HL-60 (cell line): ENCODE measurements around the gene CUL1.

ENCODE experiments used
- DNase-seq, 2 experiments: peaks; one replicate each; pipeline ENCODE4 v3.0.0-alpha.2; 2010 to 2020; ENCODE audit warnings: low read depth in 1 of 2, low spot score in 1 of 2
- H3K27ac ChIP-seq: fragments of 250-450 bp; sonication (Bioruptor Pico); replicated peaks from 2 replicates; pipeline ENCODE4 v1.5.1; 2020; ENCODE audit warnings: mild to moderate bottlenecking, moderate library complexity
- H3K27me3 ChIP-seq: fragments of 250-450 bp; sonication (Bioruptor Pico); 2 replicates; pipeline ENCODE4 v1.5.1; 2021; ENCODE audit warnings: mild to moderate bottlenecking, moderate library complexity; ENCODE audit not compliant: insufficient read depth, poor library complexity, severe bottlenecking
- H3K4me3 ChIP-seq: replicated peaks from 2 replicates; pipeline ENCODE4 v1.5.1; 2011; ENCODE audit warnings: mild to moderate bottlenecking, control low read depth, low read length; ENCODE audit not compliant: insufficient read depth
- GABPA ChIP-seq: IDR thresholded peaks from 2 replicates; pipeline ENCODE4 v1.6.1; 2012; ENCODE audit warnings: low read depth
- POLR2AphosphoS5 ChIP-seq: IDR thresholded peaks from 2 replicates; pipeline ENCODE4 v1.6.1; 2012; ENCODE audit warnings: low read depth
- SPI1 ChIP-seq: IDR thresholded peaks from 2 replicates; pipeline ENCODE4 v1.6.1; 2012; ENCODE audit warnings: low read depth, mild to moderate bottlenecking, borderline replicate concordance
- TF ChIP-seq, protein P1 (sequence below): IDR thresholded peaks from 2 replicates; pipeline ENCODE4 v1.6.1; 2012; ENCODE audit warnings: low read depth; ENCODE audit not compliant: insufficient replicate concordance
- TF ChIP-seq, protein P2 (sequence below): IDR thresholded peaks from one replicate; pipeline ENCODE4 v1.5.1; 2011; ENCODE audit warnings: low read length, control low read depth, inconsistent platforms; ENCODE audit not compliant: insufficient read depth

Gene CUL1

DNA sequence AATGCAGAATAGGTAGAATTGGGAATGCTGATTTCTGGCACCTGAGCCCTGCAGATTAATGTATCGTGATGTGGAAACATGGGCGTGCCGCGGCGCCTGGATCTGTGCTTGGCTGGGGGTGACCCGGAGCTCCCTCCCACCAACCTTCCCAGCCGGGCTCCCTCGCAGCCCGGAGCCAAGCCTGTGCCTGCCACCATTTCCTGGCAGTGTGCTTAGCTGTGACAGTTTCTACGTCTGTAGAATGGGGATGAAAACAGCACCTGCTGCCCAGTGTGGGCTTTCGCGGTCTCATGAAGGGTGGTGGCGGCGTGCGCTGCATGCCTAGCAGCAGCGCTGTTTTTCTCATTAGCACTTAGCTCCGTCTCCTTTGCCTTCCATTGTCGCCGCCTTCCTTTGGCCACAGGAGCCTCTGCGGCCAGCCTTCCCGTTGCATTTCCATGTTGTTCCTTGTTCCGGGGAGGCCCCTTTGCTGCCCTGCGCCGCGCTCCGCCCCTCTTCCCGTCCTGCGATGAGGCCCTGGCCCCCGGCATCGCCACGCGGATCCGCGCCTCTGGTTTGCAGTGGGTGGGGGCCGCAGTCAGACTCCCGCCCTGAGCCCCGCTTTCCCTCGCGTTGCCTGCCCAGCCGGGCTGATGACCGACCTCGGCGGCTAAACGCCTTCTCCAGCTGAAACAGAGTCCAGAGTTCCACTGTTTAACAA, 84.2 kb downstream of the CUL1 start:
- no peaks in the 10 kb centered on the region for H3K27me3 ChIP-seq
- no peak overlapping the region for H3K4me3 ChIP-seq
- no peak overlapping the region for H3K27ac ChIP-seq
- DNase-seq: no peak
- no peak for TF ChIP-seq GABPA
- TF ChIP-seq POLR2AphosphoS5: no peak
- TF ChIP-seq, protein P1, sequence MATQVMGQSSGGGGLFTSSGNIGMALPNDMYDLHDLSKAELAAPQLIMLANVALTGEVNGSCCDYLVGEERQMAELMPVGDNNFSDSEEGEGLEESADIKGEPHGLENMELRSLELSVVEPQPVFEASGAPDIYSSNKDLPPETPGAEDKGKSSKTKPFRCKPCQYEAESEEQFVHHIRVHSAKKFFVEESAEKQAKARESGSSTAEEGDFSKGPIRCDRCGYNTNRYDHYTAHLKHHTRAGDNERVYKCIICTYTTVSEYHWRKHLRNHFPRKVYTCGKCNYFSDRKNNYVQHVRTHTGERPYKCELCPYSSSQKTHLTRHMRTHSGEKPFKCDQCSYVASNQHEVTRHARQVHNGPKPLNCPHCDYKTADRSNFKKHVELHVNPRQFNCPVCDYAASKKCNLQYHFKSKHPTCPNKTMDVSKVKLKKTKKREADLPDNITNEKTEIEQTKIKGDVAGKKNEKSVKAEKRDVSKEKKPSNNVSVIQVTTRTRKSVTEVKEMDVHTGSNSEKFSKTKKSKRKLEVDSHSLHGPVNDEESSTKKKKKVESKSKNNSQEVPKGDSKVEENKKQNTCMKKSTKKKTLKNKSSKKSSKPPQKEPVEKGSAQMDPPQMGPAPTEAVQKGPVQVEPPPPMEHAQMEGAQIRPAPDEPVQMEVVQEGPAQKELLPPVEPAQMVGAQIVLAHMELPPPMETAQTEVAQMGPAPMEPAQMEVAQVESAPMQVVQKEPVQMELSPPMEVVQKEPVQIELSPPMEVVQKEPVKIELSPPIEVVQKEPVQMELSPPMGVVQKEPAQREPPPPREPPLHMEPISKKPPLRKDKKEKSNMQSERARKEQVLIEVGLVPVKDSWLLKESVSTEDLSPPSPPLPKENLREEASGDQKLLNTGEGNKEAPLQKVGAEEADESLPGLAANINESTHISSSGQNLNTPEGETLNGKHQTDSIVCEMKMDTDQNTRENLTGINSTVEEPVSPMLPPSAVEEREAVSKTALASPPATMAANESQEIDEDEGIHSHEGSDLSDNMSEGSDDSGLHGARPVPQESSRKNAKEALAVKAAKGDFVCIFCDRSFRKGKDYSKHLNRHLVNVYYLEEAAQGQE: no peak
- no peak for TF ChIP-seq SPI1
- TF ChIP-seq, protein P2, sequence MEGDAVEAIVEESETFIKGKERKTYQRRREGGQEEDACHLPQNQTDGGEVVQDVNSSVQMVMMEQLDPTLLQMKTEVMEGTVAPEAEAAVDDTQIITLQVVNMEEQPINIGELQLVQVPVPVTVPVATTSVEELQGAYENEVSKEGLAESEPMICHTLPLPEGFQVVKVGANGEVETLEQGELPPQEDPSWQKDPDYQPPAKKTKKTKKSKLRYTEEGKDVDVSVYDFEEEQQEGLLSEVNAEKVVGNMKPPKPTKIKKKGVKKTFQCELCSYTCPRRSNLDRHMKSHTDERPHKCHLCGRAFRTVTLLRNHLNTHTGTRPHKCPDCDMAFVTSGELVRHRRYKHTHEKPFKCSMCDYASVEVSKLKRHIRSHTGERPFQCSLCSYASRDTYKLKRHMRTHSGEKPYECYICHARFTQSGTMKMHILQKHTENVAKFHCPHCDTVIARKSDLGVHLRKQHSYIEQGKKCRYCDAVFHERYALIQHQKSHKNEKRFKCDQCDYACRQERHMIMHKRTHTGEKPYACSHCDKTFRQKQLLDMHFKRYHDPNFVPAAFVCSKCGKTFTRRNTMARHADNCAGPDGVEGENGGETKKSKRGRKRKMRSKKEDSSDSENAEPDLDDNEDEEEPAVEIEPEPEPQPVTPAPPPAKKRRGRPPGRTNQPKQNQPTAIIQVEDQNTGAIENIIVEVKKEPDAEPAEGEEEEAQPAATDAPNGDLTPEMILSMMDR: no peak

DNA sequence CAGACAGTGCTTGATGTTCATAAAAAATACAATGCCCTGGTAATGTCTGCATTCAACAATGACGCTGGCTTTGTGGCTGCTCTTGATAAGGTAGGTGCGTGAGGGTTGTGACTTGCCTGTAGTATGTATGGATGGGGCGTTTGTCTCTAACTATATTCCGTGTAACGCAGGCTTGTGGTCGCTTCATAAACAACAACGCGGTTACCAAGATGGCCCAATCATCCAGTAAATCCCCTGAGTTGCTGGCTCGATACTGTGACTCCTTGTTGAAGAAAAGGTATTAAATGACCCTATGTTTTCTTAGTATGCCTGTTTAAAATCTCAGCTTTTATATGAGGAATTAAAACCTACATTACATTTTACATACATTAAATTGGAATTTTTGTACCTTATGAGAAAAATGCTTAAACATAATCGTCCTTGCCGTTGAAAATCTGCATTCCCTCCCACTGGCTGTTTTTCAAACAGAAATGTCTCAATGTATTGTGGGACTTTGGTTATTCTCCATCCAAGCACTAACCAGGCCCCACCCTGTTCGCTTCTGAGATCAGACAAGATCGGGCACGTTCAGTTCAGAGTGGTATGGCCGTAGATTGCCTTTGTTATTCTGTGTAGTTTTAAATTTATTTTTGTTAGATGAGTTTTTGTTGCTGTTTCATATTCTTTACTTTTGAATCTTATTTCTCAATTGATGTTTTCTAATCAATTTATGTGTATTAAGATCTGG, 85.3 kb downstream of the CUL1 start:
- TF ChIP-seq SPI1 (no peak), POLR2AphosphoS5 (no peak), GABPA (no peak)
- TF ChIP-seq, protein P2: no peak
- TF ChIP-seq, protein P1: no peak
- no peak for DNase-seq
- H3K27me3 ChIP-seq: no peaks in the 10 kb centered on the region
- H3K27ac ChIP-seq: no peak overlapping the region
- no peak overlapping the region for H3K4me3 ChIP-seq

DNA sequence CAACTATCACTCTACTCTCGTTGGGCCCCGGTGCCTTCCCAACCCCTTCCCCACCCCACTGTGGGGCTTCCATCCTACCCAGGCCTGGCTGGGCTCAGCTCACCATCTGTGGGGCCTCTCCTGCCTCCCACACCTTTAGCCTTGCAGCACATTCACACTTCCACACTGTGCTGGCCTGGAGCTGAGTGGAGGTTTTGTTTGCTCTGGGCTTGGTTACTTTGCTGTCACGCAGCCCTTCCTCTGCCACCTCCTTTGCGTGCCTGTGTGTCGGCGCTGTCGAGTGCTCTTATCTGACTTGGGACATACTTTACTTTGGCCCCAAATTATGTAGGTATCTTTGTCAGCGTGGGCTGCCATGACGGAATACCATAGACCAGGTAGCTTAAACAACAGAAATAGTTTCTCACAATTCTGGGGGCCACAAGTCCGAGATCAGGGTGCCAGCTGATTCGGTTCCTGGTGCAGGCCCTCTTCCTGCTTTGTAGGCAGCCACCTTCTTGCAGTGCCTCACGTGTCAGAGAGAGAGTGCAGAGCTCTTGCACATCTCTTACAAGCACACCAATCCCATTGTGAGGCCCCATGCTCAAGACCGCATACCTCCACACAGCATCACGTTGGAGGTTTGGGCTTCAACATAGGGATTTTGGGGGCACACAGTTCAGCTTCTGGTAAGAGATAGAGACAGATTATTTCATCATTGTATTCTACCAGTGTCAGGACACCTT, 89.0 kb downstream of the CUL1 start:
- no peak overlapping the region for H3K27ac ChIP-seq
- H3K4me3 ChIP-seq: no peak overlapping the region
- DNase-seq: no peak
- TF ChIP-seq, protein P1: no peak
- TF ChIP-seq GABPA (no peak), POLR2AphosphoS5 (no peak), SPI1 (no peak)
- TF ChIP-seq, protein P2: no peak
- H3K27me3 ChIP-seq: no peaks in the 10 kb centered on the region
